T1000 (cell line): ENCODE results near the gene GNG11.
"Not testable (repeated sequence)": the region's sequence is repeated elsewhere in the genome, so short reads cannot be mapped to it uniquely, and the experiment has no call there.

ENCODE experiments used
- DNase-seq: peaks from one replicate; lab custom pipeline; 2025; ENCODE audit warnings: mixed read lengths; lab: John Stamatoyannopoulos, UW

The GNG11 gene

GRCh38 chr7:93911661-93912060 is 9.9 kb upstream of the GNG11 start:
- not testable (repeated sequence) for DNase-seq

GRCh38 chr7:93913197-93913596 is 8.3 kb upstream of the GNG11 start:
- DNase-seq, result no peak

DNA sequence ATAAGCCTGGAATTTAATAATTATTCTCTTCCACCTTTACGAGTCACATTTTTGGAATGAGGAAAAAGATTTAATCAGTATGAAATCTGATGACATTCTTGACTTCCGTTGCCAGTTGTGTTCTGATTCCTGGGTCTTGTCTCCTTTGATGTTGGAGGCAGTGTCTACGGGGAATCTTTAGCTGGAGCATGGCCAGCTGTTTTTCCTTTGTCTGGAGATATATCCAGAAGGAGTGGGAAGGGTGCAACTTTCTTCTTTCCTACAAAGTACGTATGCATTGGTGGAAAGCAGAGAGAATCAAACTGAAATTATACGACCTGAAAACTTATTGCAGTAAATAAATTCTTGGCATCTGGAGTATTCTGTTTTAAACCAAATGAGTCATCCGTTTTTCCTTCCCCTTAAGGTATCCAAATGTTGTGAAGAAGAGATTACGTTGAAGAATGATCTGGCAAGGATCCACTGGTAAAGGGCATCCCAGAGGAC is 6.9 kb upstream of the GNG11 start:
- no peak for DNase-seq

GRCh38 chr7:93915206-93915842 is 6.2 kb upstream of the GNG11 start:
- DNase-seq, result not testable (repeated sequence)

DNA sequence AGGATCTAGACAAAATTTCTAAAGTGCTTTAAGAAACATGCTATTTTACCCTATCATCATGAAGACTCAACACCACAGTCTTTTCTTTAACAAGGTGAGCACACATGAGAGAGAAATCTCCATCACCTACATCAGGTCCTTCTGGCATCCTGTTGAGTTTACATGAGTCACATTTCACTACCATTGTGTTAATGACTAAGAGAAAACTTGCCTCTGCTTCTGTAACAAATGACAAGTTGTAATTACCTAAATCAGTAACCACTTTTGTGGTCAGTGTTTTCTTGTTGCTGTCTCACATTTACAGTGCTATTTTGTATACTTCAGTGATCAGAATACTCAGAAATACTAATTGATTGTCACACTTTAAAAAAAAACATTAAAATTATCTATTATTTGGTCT is 5.6 kb upstream of the GNG11 start:
- not testable (repeated sequence) for DNase-seq

- DNase-seq, result not testable (repeated sequence)
Observed at GRCh38 chr7:93916315-93916714, 5.2 kb upstream of the GNG11 start.

GRCh38 chr7:93920496-93921182 is 896 bp upstream of the GNG11 start:
- DNase-seq, result no peak

DNA sequence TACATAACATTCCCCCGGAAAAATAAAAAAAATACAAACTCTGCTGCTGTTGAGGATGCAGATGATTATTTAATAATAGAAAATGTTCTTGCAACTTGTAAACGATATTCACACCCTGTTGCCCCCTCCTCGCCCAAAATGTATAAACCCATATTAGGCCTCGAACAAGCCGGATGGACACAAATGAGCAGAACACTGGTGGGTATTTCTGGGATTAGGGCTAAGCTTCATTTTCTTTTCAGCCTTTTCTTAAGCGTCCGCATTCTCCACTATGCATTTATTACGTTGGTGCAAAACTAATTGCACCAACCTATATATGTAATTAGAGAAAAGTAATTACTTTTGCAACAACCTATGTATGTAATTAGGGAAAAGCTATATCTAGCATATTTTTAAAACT is 349 bp upstream of the GNG11 start:
- DNase-seq, result no peak

- DNase-seq, result no peak
Observed at GRCh38 chr7:93923296-93923695, 1.8 kb downstream of the GNG11 start.

DNA sequence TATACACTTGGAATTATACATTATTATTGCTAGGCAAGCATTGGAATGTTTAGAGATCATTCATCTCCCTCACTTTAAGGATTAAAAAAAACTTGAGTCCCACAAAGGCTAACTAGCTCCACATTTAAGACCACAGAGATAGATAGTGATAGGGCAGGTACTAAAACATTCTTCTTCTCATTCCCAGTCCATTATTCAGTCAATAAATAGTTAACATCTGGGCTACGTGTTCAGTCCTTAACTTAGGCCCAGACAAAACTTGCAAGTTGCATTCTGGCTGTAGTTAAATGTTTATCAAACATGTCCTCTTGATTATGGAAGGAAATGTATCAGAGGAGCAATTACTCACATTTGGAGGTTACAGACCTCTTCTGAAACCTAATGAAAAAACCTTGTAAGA is 2.4 kb downstream of the GNG11 start:
- DNase-seq, result no peak

GRCh38 chr7:93926800-93927199 is 5.3 kb downstream of the GNG11 start:
- no peak for DNase-seq

DNA sequence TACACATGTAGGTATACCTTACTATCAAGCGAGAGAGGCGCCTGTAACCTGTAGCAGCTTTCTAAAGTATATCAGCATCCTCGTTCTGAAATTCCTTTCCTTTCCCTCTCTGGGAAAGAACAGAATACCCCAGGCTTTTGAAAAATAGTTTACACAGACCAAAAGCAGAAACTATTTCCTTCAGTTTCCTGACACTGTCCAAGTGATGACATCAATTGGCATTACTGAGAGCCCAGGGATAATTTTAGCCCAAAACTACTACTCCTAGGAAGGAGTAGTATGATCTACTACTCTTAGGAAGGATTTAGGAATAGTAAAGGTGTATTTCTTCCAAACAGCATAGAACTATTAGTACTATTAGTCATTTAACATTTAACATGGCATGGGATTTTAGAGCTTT is 6.0 kb downstream of the GNG11 start:
- DNase-seq, result no peak

- no peak for DNase-seq
Observed at GRCh38 chr7:93931655-93932054, 10.1 kb downstream of the GNG11 start.

DNA sequence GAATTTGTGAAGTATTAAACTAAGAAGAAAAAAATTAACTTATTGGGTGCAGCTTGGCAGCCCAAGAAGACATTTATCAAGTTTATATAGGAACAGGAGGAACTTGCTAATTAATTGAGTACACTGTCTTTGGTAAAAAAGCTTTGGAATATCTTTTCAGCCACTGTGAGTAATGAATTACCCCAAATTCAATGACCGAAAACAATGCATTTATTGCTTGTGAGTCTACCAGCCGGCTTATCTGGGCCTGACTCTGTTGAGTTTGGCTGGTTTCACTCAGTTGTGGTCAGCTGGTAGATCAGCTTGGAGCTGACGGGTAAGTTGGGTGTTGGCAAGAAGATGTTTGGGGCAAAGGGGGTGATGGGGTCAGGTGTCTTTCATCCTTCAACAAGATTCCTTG is 11.6 kb downstream of the GNG11 start:
- no peak for DNase-seq

GRCh38 chr7:93935102-93935501 is 13.6 kb downstream of the GNG11 start:
- DNase-seq, result no peak

GRCh38 chr7:93937818-93938217 is 16.3 kb downstream of the GNG11 start:
- no peak for DNase-seq

DNA sequence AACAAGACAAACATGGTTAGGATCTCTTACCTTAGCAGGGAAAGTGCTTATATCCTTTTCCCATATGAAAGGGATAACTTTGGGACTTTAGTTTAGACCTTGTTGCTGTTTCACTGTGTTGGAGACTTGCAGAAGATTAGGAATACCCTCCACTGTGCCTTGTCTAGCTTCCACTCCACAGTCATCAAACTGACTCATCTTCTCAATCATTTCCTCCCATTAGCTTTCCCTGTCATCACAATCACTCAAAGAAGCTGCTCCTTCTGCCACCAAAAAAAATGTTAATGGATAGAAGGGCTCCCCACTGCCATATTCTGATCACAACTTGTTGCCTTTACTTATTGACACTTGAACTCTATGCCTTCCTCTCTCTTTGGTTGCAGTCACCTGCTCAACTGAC is 16.8 kb downstream of the GNG11 start:
- DNase-seq, result no peak

- DNase-seq, result no peak
Observed at GRCh38 chr7:93941945-93942344, 20.4 kb downstream of the GNG11 start.

GRCh38 chr7:93943816-93944540 is 22.4 kb downstream of the GNG11 start:
- DNase-seq, result no peak

DNA sequence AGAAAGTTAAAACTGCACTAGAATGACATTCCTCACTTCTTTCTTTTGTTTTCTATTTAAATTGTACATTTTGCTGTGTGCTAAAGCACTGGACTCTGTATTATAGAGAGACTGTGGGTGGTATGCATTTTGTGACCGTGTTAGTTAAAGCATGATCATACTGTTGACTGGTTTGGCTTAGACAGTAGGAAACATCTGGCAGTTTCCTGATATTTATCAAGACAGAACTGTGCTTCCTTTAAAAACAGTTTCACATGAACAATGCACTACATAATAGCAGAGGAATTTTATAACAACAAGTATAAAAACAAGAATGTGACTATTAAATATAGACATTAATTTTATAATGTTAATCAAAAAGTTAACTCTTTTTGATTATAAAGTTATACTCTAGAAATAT is 23.1 kb downstream of the GNG11 start:
- DNase-seq, result no peak

- DNase-seq, result no peak
Observed at GRCh38 chr7:93945083-93945482, 23.5 kb downstream of the GNG11 start.

GRCh38 chr7:93945756-93946535 is 24.4 kb downstream of the GNG11 start:
- no peak for DNase-seq
